Endothelial cell of umbilical vein (primary cell): ENCODE results near the gene PSME3IP1. TPM values are rescaled to one million over a fixed set of nuclear protein-coding genes. Genes with fewer than 3 reads are reported as not detected.

ENCODE experiments used
- BruUV-seq: library from RNA; stranded (reverse); fragments of 400-500 nt; replicated peaks from 2 replicates; lab custom pipeline; 2021; lab: Mats Ljungman, UMichigan
- CTCF ChIA-PET: fragments of 300-600, 350-600 bp; sonication (Branson Sonifier 250); formaldehyde crosslinking; loops from one replicate; lab custom pipeline; 2021; ENCODE audit warnings: antibody characterized with exemption, inconsistent platforms; lab: Charles Lee
- POLR2A ChIA-PET: fragments of 300-600, 350-600 bp; sonication (Branson Sonifier 250); formaldehyde crosslinking; loops from one replicate; lab custom pipeline; 2021; ENCODE audit warnings: antibody characterized with exemption, inconsistent platforms; lab: Charles Lee
- DNase-seq: peaks from one replicate; pipeline ENCODE4 v3.0.0-alpha.2; 2011; ENCODE audit warnings: low read depth, low spot score
- FAIRE-seq: peaks from 2 replicates; lab custom pipeline; 2011; peaks lifted over from hg19 to GRCh38; lab: Jason Lieb, UNC
- H2AFZ ChIP-seq: 2 replicates; pipeline ENCODE4 v1.6.0; 2012; ENCODE audit warnings: low read depth, low read length, control low read depth, inconsistent platforms
- H3K27ac ChIP-seq: 2 replicates; pipeline ENCODE4 v1.5.1; 2011; ENCODE audit warnings: low read depth, mild to moderate bottlenecking, control low read depth, low read length, moderate library complexity; ENCODE audit not compliant: insufficient read depth
- H3K27me3 ChIP-seq, 2 experiments: 2 replicates each; pipeline versions ENCODE4 v1.6.0 to v1.6.1; 2011; ENCODE audit warnings: low read length in 2 of 2, mixed read lengths in 1 of 2; ENCODE audit not compliant: control insufficient read depth in 2 of 2, insufficient read depth in 2 of 2
- H3K36me3 ChIP-seq, 2 experiments: 2 replicates in 1 of 2; 3 replicates in 1 of 2; pipeline ENCODE4 v1.5.1; 2011; ENCODE audit warnings: low read length in 2 of 2, mild to moderate bottlenecking in 1 of 2, moderate library complexity in 1 of 2; ENCODE audit not compliant: control insufficient read depth in 2 of 2, insufficient read depth in 2 of 2; ENCODE audit errors: extremely low read depth in 1 of 2
- H3K4me1 ChIP-seq: 3 replicates; pipeline ENCODE4 v1.5.1; 2011; ENCODE audit warnings: mild to moderate bottlenecking, low read length; ENCODE audit not compliant: control insufficient read depth, insufficient read depth; ENCODE audit errors: extremely low read depth
- H3K4me2 ChIP-seq: 2 replicates; pipeline ENCODE4 v1.6.1; 2011; ENCODE audit warnings: low read length, control low read depth, mixed read lengths; ENCODE audit not compliant: insufficient read depth
- H3K4me3 ChIP-seq, 3 experiments: fragments of 200-600 bp in 1 of 3; sonication (generic), shearing (Covaris generic) in 1 of 3; replicated peaks in 1 of 3; 2 replicates each; pipeline ENCODE4 v1.5.1; 2011 to 2016; ENCODE audit warnings: control low read depth in 3 of 3, low read length in 3 of 3, mild to moderate bottlenecking in 2 of 3, inconsistent platforms in 1 of 3, low read depth in 1 of 3, moderate library complexity in 1 of 3; ENCODE audit not compliant: insufficient read depth in 1 of 3
- H3K79me2 ChIP-seq: 2 replicates; pipeline ENCODE4 v1.6.0; 2012; ENCODE audit warnings: low read length, inconsistent platforms; ENCODE audit not compliant: control insufficient read depth, insufficient read depth
- H3K9ac ChIP-seq: replicated peaks from 2 replicates; pipeline ENCODE3; 2011; ENCODE audit warnings: low read length, control low read depth; ENCODE audit not compliant: insufficient read depth; ENCODE audit errors: extremely low read depth
- H3K9me1 ChIP-seq: replicated peaks from 3 replicates; pipeline ENCODE4 v1.6.0; 2011; ENCODE audit warnings: mild to moderate bottlenecking, low read length; ENCODE audit not compliant: control insufficient read depth, insufficient read depth; ENCODE audit errors: extremely low read depth
- H3K9me3 ChIP-seq: replicated peaks from 2 replicates; pipeline ENCODE4 v1.5.1; 2012; ENCODE audit warnings: low read length, inconsistent platforms; ENCODE audit not compliant: control insufficient read depth, insufficient read depth
- H4K20me1 ChIP-seq: replicated peaks from 2 replicates; pipeline ENCODE3; 2011; ENCODE audit warnings: mild to moderate bottlenecking, low read length; ENCODE audit not compliant: control insufficient read depth, insufficient read depth; ENCODE audit errors: extremely low read depth
- CTCF ChIP-seq, 2 donors: IDR thresholded peaks; 1 replicate in 1 of 2; 2 replicates in 1 of 2; pipeline ENCODE4 v1.5.1; 2011; ENCODE audit warnings: low read length in 2 of 2, mild to moderate bottlenecking in 2 of 2, moderate library complexity in 2 of 2, control low read depth in 1 of 2, inconsistent platforms in 1 of 2, low read depth in 1 of 2; ENCODE audit not compliant: insufficient read depth in 1 of 2; ENCODE audit errors: extremely low read depth in 1 of 2
- GATA2 ChIP-seq: IDR thresholded peaks from 2 replicates; pipeline ENCODE4 v1.7.0; 2011; ENCODE audit warnings: low read depth, mild to moderate bottlenecking, moderate library complexity, mixed read lengths, low read length; ENCODE audit not compliant: insufficient read length, insufficient read depth
- JUN ChIP-seq: IDR thresholded peaks from 2 replicates; pipeline ENCODE4 v1.6.1; 2011; ENCODE audit warnings: borderline replicate concordance, low read depth; ENCODE audit not compliant: insufficient read length, insufficient read depth
- MAX ChIP-seq: IDR thresholded peaks from 2 replicates; pipeline ENCODE4 v1.6.1; 2011; ENCODE audit not compliant: insufficient read depth, insufficient read length
- MYC ChIP-seq: IDR thresholded peaks from one replicate; pipeline ENCODE4 v1.6.1; 2011; ENCODE audit warnings: mild to moderate bottlenecking, low read depth, low read length
- POLR2A ChIP-seq: IDR thresholded peaks from 2 replicates; pipeline ENCODE4 v1.6.1; 2012; ENCODE audit warnings: low read depth, mild to moderate bottlenecking, control low read depth, low read length
- POLR2AphosphoS5 ChIP-seq: IDR thresholded peaks from 2 replicates; pipeline ENCODE4 v1.6.1; 2012; ENCODE audit warnings: low read depth, mild to moderate bottlenecking, control low read depth, low read length, moderate library complexity; ENCODE audit not compliant: insufficient read depth
- dilution Hi-C: fragments of 300-500 bp; cut with MboI; formaldehyde crosslinking; loops from one replicate; pipeline ENCODE4 v1.15.0; 2019; ENCODE audit warnings: low sequenced_read_pairs; ENCODE audit not compliant: extremely low pct_ligation_motif_present
- intact Hi-C: fragments of 100-400 bp; cut with micrococcal nuclease; formaldehyde crosslinking; loops from one replicate; pipeline ENCODE4 v1.10.0; 2022
- polyA plus RNA-seq, 4 experiments: library from polyadenylated mRNA; depleted of rRNA in 3 of 4; stranded (reverse) in 3 of 4; unstranded in 1 of 4; fragments of >200 nt; gene quantifications; 2 replicates each; pipeline versions ENCODE4 v1.2.1 to v1.2.3, GENCODE V29; 2011 to 2012; ENCODE audit warnings: missing spikeins in 1 of 4
- total RNA-seq: library from RNA; stranded (reverse); gene quantifications from 2 replicates; pipeline ENCODE4 v1.2.3, GENCODE V29; 2021

PSME3IP1 gene
- total and polyA plus RNA-seq, 2 donors (not counting 3 experiments of a cell fraction or from before 2014, with no cell fraction given), result 86.2 to 91.8 TPM

GRCh38 chr16:57223057-57223456, 37.2 kb upstream of the PSME3IP1 start:
- DNase-seq, result no peak
- Histone ChIP-seq H4K20me1 (no peaks in the 10 kb centered on the region), H2AFZ (no peak overlapping the region), H3K9ac (no peak overlapping the region), H3K79me2 (no peaks in the 10 kb centered on the region), H3K36me3 (peaks cover 33 to 35% of the 10 kb centered on the region in 2 experiments), H3K4me1 (no peaks in the 10 kb centered on the region), H3K9me3 (no peaks in the 10 kb centered on the region), H3K4me3 (no peak overlapping the region), H3K9me1 (no peaks in the 10 kb centered on the region), H3K27me3 (no peaks in the 10 kb centered on the region), H3K4me2 (no peak overlapping the region), H3K27ac (no peak overlapping the region)
- intact Hi-C loops (no loop called here), dilution Hi-C loops (no loop called here)
- no peak for FAIRE-seq
- BruUV-seq, result no TSS peak
- POLR2A ChIA-PET, result no interaction called here
- TF ChIP-seq POLR2AphosphoS5 (no peak), MYC (no peak), CTCF (IDR thresholded peaks at IDR 0.05; ENCODE audit: extremely low read depth in 1 of 2, insufficient read depth in 1 of 2, low read depth in 1 of 2, low read length in 2 of 2) (no peak), JUN (no peak), POLR2A (no peak), MAX (no peak), GATA2 (no peak)
- CTCF ChIA-PET, result interaction anchor here (1.1 to 2.2 kb wide), 3 partner anchors 10 to 13 kb away, joined by 4 to 7 read pairs (median 4); no protein-coding TSS in a partner anchor
